Endothelial cell (in vitro differentiated cells): Measurements from ENCODE around the gene MED27. TPM values are rescaled to one million over a fixed set of nuclear protein-coding genes. Genes with fewer than 3 reads are reported as not detected.
"Not testable (repeated sequence)": the region's sequence is repeated elsewhere in the genome, so short reads cannot be mapped to it uniquely, and the experiment has no call there.

Experiments used
- DNase-seq: peaks from one replicate; pipeline ENCODE4 v3.0.0; 2021; ENCODE audit warnings: low spot score
- H3K27ac Mint-ChIP-seq: one replicate; pipeline ENCODE4 v1.8.0; 2021; ENCODE audit warnings: mixed read lengths, inconsistent platforms; ENCODE audit not compliant: unreplicated experiment
- H3K27me3 Mint-ChIP-seq: one replicate; pipeline ENCODE4 v1.8.0; 2021; ENCODE audit warnings: mild to moderate bottlenecking, moderate library complexity, mixed read lengths, inconsistent platforms; ENCODE audit not compliant: unreplicated experiment
- H3K36me3 Mint-ChIP-seq: one replicate; pipeline ENCODE4 v1.8.0; 2021; ENCODE audit warnings: mild to moderate bottlenecking, low read depth, mixed read lengths, inconsistent platforms; ENCODE audit not compliant: unreplicated experiment
- H3K4me1 Mint-ChIP-seq: one replicate; pipeline ENCODE4 v1.8.0; 2021; ENCODE audit warnings: mild to moderate bottlenecking, mixed read lengths, inconsistent platforms; ENCODE audit not compliant: unreplicated experiment
- H3K4me3 Mint-ChIP-seq: one replicate; pipeline ENCODE4 v1.8.0; 2021; ENCODE audit warnings: mild to moderate bottlenecking, mixed read lengths, inconsistent platforms; ENCODE audit not compliant: unreplicated experiment
- H3K9me3 Mint-ChIP-seq: one replicate; pipeline ENCODE4 v1.8.0; 2021; ENCODE audit warnings: mixed read lengths, inconsistent platforms; ENCODE audit not compliant: unreplicated experiment
- total RNA-seq: library from RNA; stranded (reverse); fragmentation: NEBNext Ultra II Directional; extraction: Animal tissue kit (Norgen Biotek cat#: 25700); gene quantifications from one replicate; pipeline ENCODE4 v1.2.1, GENCODE V29; 2021; ENCODE audit not compliant: unreplicated experiment
- TF ChIP-seq, protein P1 (sequence below): fragments of 200-600 bp; sonication (generic); IDR thresholded peaks from one replicate; pipeline ENCODE4 v1.5.0; 2021; ENCODE audit warnings: antibody characterized with exemption; ENCODE audit not compliant: unreplicated experiment

MED27 gene
- total RNA-seq, 1 donor from 2014 or later, result 24.0 TPM

DNA sequence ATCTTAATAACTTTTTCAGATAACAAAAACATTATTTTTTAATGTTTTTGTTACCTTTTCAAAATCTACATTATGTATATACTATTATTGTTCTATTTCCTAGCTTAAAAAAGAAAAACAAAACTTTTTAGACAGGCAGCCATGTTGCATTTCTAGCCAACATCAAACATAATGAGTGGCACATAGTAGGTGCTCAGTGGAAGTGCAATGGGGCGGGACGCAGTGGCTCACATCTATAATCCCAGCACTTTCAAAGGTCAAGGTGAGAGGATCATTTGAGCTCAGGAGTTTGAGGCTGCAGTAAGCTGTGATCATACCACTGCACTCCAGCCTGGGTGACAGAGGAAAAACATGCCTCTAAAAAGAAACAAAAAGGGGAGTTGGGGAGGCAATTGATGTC is 68.4 kb downstream of the MED27 start:
- Mint-ChIP-seq H3K27ac (no peak overlapping the region), H3K36me3 (peaks cover 8% of the 10 kb centered on the region), H3K4me3 (no peak overlapping the region), H3K9me3 (no peaks in the 10 kb centered on the region), H3K4me1 (peaks cover 12% of the 10 kb centered on the region), H3K27me3 (peaks cover 1% of the 10 kb centered on the region)
- TF ChIP-seq, protein P1, sequence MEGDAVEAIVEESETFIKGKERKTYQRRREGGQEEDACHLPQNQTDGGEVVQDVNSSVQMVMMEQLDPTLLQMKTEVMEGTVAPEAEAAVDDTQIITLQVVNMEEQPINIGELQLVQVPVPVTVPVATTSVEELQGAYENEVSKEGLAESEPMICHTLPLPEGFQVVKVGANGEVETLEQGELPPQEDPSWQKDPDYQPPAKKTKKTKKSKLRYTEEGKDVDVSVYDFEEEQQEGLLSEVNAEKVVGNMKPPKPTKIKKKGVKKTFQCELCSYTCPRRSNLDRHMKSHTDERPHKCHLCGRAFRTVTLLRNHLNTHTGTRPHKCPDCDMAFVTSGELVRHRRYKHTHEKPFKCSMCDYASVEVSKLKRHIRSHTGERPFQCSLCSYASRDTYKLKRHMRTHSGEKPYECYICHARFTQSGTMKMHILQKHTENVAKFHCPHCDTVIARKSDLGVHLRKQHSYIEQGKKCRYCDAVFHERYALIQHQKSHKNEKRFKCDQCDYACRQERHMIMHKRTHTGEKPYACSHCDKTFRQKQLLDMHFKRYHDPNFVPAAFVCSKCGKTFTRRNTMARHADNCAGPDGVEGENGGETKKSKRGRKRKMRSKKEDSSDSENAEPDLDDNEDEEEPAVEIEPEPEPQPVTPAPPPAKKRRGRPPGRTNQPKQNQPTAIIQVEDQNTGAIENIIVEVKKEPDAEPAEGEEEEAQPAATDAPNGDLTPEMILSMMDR, result no peak
- DNase-seq, result no peak

DNA sequence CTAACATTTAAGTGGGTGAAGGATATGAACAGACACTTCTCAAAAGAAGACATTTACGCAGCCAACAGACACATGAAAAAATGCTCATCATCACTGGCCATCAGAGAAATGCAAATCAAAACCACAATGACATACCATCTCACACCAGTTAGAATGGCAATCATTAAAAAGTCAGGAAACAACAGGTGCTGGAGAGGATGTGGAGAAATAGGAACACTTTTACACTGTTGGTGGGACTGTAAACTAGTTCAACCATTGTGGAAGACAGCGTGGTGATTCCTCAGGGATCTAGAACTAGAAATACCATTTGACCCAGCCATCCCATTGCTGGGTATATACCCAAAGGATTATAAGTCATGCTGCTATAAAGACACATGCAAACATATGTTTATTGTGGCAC is 69.5 kb downstream of the MED27 start:
- peaks cover 12% of the 10 kb centered on the region for H3K4me1 Mint-ChIP-seq
- not testable (repeated sequence) for H3K9me3 Mint-ChIP-seq, H3K36me3 Mint-ChIP-seq, H3K27me3 Mint-ChIP-seq, DNase-seq, H3K4me3 Mint-ChIP-seq, H3K27ac Mint-ChIP-seq

DNA sequence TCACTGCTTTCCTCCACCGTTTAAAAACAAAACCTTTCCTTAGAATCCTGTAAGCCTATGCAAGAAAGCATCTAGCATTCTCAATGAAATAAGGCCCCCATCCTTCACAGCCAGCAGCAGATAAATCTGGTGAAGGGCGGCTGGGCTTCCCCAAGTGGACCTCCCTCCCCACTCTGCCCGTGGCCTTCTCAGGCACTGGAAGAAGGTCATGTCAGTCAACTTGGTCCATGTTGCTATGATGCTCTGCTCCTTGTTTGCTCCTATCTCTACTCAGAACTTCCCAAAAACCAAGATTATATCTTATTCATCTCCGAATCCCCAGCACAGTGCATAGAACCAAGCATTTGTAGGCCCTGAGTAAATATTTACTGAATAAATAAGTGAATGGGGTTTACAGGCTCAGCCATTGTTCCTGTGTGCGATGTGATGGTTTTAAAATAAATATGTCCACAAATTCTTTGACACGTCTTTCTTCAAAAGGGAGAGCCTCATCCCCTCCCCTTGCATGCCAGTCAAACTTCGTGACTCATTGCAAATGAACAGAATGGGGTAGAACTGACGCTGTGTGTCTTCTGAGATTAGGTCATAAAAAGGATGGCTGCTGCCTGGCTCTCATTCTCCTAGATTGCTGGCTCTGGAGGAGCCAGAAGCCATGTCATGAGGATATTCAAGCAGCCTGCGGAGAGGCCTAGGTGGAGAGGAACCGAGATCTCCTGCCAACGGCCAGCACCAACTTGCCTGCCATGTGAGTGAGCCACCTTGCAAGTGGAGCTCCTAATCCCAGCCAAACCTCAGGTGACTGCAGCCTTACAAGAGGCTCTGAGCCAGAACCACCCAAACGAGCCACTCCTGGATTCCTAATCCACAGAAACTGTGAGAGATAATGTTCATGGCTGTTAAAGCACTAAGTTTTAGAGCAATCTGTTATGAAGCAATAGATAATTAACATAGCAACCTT is 70.5 kb downstream of the MED27 start:
- no peak overlapping the region for H3K27ac Mint-ChIP-seq
- peaks cover 8% of the 10 kb centered on the region for H3K4me1 Mint-ChIP-seq
- TF ChIP-seq, protein P1, result no peak
- no peak overlapping the region for H3K4me3 Mint-ChIP-seq
- H3K36me3 Mint-ChIP-seq, result peaks cover 8% of the 10 kb centered on the region
- H3K9me3 Mint-ChIP-seq, result no peaks in the 10 kb centered on the region
- DNase-seq, result no peak
- H3K27me3 Mint-ChIP-seq, result peaks cover 3% of the 10 kb centered on the region

DNA sequence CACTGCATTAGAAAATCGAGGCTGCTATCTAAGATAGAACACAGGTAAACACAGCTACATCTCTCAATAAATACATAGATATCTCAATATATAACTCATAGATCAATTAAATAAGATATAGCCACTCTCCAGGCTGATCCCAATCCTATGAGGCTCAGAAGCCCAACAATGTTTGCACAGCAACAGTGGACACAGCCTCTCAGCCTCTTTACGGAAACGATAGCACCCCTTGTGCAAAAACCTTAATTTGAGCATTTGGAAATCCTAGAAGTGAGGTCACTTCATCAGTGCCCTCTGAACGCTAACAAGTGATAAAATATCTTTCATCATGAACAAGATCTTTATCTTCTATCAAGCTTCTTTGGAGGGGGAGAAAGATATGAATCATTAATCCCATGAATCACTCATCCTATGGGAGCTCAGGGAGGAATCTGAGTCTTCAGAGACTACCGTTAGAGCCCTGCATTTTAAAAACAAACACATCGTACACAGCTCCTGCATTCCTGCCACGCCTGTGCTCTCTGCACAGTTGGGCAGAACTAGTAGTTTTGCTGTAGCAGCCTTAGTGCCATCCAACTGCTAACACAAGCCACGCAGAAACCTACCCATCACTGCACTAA is 71.4 kb downstream of the MED27 start:
- no peaks in the 10 kb centered on the region for H3K9me3 Mint-ChIP-seq
- TF ChIP-seq, protein P1, result no peak
- H3K27me3 Mint-ChIP-seq, result peaks cover 4% of the 10 kb centered on the region

DNA sequence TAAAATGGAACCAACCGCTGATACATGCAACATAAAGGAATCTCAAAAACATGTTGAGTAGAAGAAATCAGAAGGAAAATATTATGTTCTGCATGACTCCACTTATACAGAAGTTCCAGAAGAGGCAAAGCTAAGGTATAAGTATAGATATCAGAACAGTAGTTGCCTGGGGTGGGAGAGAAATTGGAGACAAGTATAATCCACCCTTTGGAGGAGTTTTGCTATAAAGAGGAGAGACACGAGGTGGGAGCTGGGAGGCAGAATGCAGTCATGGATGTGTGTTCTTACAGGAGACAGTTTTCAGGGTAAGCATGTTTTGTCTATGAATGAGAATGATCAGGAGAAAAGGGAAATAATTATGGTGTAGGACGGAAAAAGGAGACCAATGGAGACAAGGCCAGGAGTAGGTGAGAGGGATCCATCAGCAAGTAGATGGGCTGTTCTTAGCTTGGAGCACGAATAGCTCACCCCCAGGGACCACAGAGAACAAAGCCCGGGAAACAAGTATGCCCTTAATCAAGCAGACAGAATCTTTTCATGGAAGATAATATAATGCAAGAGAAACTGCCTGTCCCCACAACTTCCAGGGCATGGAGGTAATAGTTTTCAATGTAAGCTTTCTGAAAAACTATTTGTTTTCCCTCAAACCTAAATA is 72.2 kb downstream of the MED27 start:
- Mint-ChIP-seq H3K4me1 (peaks cover 7% of the 10 kb centered on the region), H3K27ac (no peak overlapping the region), H3K9me3 (no peaks in the 10 kb centered on the region), H3K36me3 (peaks cover 1% of the 10 kb centered on the region), H3K27me3 (peaks cover 6% of the 10 kb centered on the region), H3K4me3 (no peak overlapping the region)
- TF ChIP-seq, protein P1, result no peak
- no peak for DNase-seq

More for the DNA sequence above, 71.4 kb downstream of the MED27 start:
- peaks cover 8% of the 10 kb centered on the region for H3K36me3 Mint-ChIP-seq
- no peak overlapping the region for H3K27ac Mint-ChIP-seq
- H3K4me1 Mint-ChIP-seq, result peaks cover 7% of the 10 kb centered on the region
- DNase-seq, result no peak
- no peak overlapping the region for H3K4me3 Mint-ChIP-seq
